ENCODE data around the gene FBXL7.

Gene FBXL7

GRCh38 chr5:15500325-15501001 lies 483 bp downstream of the FBXL7 start:
- no peak overlapping the region for H3K27ac ChIP-seq
- no peak for DNase-seq (ENCODE audit: low read depth, low spot score)

GRCh38 chr5:15501091-15501791 lies 1.3 kb downstream of the FBXL7 start:
- peak overlapping the region; percentile 10 for H3K27ac ChIP-seq
- no peak for DNase-seq (ENCODE audit: low read depth, low spot score)

GRCh38 chr5:15502208-15502607 lies 2.2 kb downstream of the FBXL7 start:
- no peak for DNase-seq (ENCODE audit: low read depth, low spot score)
- peak overlapping the region; percentile 10 for H3K27ac ChIP-seq

GRCh38 chr5:15506146-15506545 lies 6.2 kb downstream of the FBXL7 start:
- no peak overlapping the region for H3K27ac ChIP-seq
- DNase-seq (ENCODE audit: low read depth, low spot score) = no peak

- H3K27ac ChIP-seq = no peak overlapping the region
- no peak for DNase-seq (ENCODE audit: low read depth, low spot score)
Measured at GRCh38 chr5:15506897-15507296, 6.9 kb downstream of the FBXL7 start.

- no peak for DNase-seq (ENCODE audit: low read depth, low spot score)
- no peak overlapping the region for H3K27ac ChIP-seq
Measured at GRCh38 chr5:15510092-15510491, 10.1 kb downstream of the FBXL7 start.

- H3K27ac ChIP-seq = no peak overlapping the region
- no peak for DNase-seq (ENCODE audit: low read depth, low spot score)
Measured at GRCh38 chr5:15510831-15511230, 10.9 kb downstream of the FBXL7 start.

GRCh38 chr5:15513431-15513830 lies 13.5 kb downstream of the FBXL7 start:
- no peak overlapping the region for H3K27ac ChIP-seq
- no peak for DNase-seq (ENCODE audit: low read depth, low spot score)

GRCh38 chr5:15513911-15514310 lies 13.9 kb downstream of the FBXL7 start:
- H3K27ac ChIP-seq = no peak overlapping the region
- DNase-seq (ENCODE audit: low read depth, low spot score) = no peak

- H3K27ac ChIP-seq = no peak overlapping the region
- no peak for DNase-seq (ENCODE audit: low read depth, low spot score)
Measured at GRCh38 chr5:15515229-15515628, 15.2 kb downstream of the FBXL7 start.

- DNase-seq (ENCODE audit: low read depth, low spot score) = no peak
Measured at GRCh38 chr5:15516486-15516885, 16.5 kb downstream of the FBXL7 start.

GRCh38 chr5:15518786-15519185 lies 18.8 kb downstream of the FBXL7 start:
- no peak for DNase-seq (ENCODE audit: low read depth, low spot score)
- no peak overlapping the region for H3K27ac ChIP-seq

More at GRCh38 chr5:15516486-15516885, 16.5 kb downstream of the FBXL7 start:
- no peak overlapping the region for H3K27ac ChIP-seq

GRCh38 chr5:15520856-15521255 lies 20.9 kb downstream of the FBXL7 start:
- H3K27ac ChIP-seq = no peak overlapping the region
- no peak for DNase-seq (ENCODE audit: low read depth, low spot score)

GRCh38 chr5:15521381-15522186 lies 21.6 kb downstream of the FBXL7 start:
- DNase-seq (ENCODE audit: low read depth, low spot score) = no peak
- H3K27ac ChIP-seq = no peak overlapping the region

- H3K27ac ChIP-seq = no peak overlapping the region
- DNase-seq (ENCODE audit: low read depth, low spot score) = no peak
Measured at GRCh38 chr5:15522187-15522520, 22.2 kb downstream of the FBXL7 start.

- no peak for DNase-seq (ENCODE audit: low read depth, low spot score)
- H3K27ac ChIP-seq = no peak overlapping the region
Measured at GRCh38 chr5:15524712-15525111, 24.7 kb downstream of the FBXL7 start.

- no peak for DNase-seq (ENCODE audit: low read depth, low spot score)
- H3K27ac ChIP-seq = no peak overlapping the region
Measured at GRCh38 chr5:15525703-15526275, 25.8 kb downstream of the FBXL7 start.

GRCh38 chr5:15526413-15526812 lies 26.4 kb downstream of the FBXL7 start:
- no peak overlapping the region for H3K27ac ChIP-seq
- no peak for DNase-seq (ENCODE audit: low read depth, low spot score)

GRCh38 chr5:15528476-15528875 lies 28.5 kb downstream of the FBXL7 start:
- DNase-seq (ENCODE audit: low read depth, low spot score) = no peak
- H3K27ac ChIP-seq = no peak overlapping the region

GRCh38 chr5:15529013-15529412 lies 29.0 kb downstream of the FBXL7 start:
- no peak for DNase-seq (ENCODE audit: low read depth, low spot score)
- H3K27ac ChIP-seq = no peak overlapping the region

- no peak overlapping the region for H3K27ac ChIP-seq
- no peak for DNase-seq (ENCODE audit: low read depth, low spot score)
Measured at GRCh38 chr5:15529821-15530220, 29.8 kb downstream of the FBXL7 start.
